Activated CD4-positive, alpha-beta T cell treated with anti-CD3 and anti-CD28 coated beads, Interleukin-2, amount 10 ng/mL, durations not matched to agents 7 days and 5 days (primary cell): Measurements from ENCODE around the gene SCGB3A2. TPM values are rescaled to one million over a fixed set of nuclear protein-coding genes. Genes with fewer than 3 reads are reported as not detected.

ENCODE experiments used
- CTCF ChIA-PET: fragments of 350-600 bp; sonication (Branson Sonifier 250); formaldehyde crosslinking; loops from one replicate; lab custom pipeline; 2021; ENCODE audit warnings: antibody characterized with exemption; lab: Charles Lee
- POLR2A ChIA-PET: fragments of 350-600 bp; sonication (Branson Sonifier 250); formaldehyde crosslinking; loops from one replicate; lab custom pipeline; 2021; ENCODE audit warnings: antibody characterized with exemption; lab: Charles Lee
- DNase-seq: peaks from one replicate; pipeline ENCODE4 v3.0.0-alpha.2; 2020
- H3K27ac Mint-ChIP-seq: one replicate; pipeline ENCODE4 v1.8.0; 2021; ENCODE audit warnings: mild to moderate bottlenecking, moderate library complexity, mixed read lengths
- H3K27me3 Mint-ChIP-seq: one replicate; pipeline ENCODE4 v1.8.0; 2021; ENCODE audit warnings: mixed read lengths
- H3K36me3 Mint-ChIP-seq: one replicate; pipeline ENCODE4 v1.8.0; 2021; ENCODE audit warnings: low read depth, mixed read lengths
- H3K4me1 Mint-ChIP-seq: one replicate; pipeline ENCODE4 v1.8.0; 2021; ENCODE audit warnings: mixed read lengths
- H3K4me3 Mint-ChIP-seq: one replicate; pipeline ENCODE4 v1.8.0; 2021; ENCODE audit warnings: mild to moderate bottlenecking, moderate library complexity, mixed read lengths
- H3K9me3 Mint-ChIP-seq: one replicate; pipeline ENCODE4 v1.8.0; 2021; ENCODE audit warnings: mixed read lengths
- total RNA-seq, 2 experiments: library from RNA; stranded (reverse); gene quantifications; one replicate each; pipeline ENCODE4 v1.2.3, GENCODE V29; 2021

Gene SCGB3A2
- total RNA-seq, 2 experiments from 2014 or later = not detected

GRCh38 chr5:147895864-147896263 is 17.4 kb downstream of the SCGB3A2 start:
- Mint-ChIP-seq H3K27ac (no peak overlapping the region), H3K4me1 (no peaks in the 10 kb centered on the region), H3K36me3 (no peaks in the 10 kb centered on the region), H3K9me3 (no peaks in the 10 kb centered on the region), H3K4me3 (no peak overlapping the region), H3K27me3 (no peaks in the 10 kb centered on the region)
- POLR2A ChIA-PET = no interaction called here
- CTCF ChIA-PET = no interaction called here
- no peak for DNase-seq

GRCh38 chr5:147898875-147899401 is 20.4 kb downstream of the SCGB3A2 start:
- Mint-ChIP-seq H3K4me1 (no peaks in the 10 kb centered on the region), H3K4me3 (no peak overlapping the region), H3K27ac (no peak overlapping the region), H3K27me3 (no peaks in the 10 kb centered on the region), H3K9me3 (no peaks in the 10 kb centered on the region), H3K36me3 (no peaks in the 10 kb centered on the region)
- POLR2A ChIA-PET = no interaction called here
- no peak for DNase-seq
- CTCF ChIA-PET = no interaction called here

DNA sequence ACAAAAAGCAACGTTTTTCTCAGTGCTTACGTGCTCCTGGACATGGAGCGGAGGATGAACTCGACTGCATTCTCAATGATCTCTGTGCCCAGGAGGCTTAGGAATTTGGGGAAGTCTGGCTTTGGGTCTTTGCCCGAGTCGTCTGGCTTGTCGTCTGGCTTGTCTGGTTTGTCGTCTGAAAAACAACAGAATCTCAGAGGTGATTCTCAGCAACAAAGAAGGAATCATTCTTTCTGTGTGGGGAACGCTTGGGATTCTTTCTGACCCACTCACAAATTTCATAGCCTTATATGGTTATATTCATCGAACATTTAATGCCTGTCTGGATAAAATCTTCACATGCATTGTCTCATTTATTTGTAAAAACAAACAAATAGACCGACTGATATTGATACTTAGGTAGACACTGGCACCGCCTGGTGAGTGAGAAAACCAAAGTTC is 23.1 kb downstream of the SCGB3A2 start:
- no peaks in the 10 kb centered on the region for H3K36me3 Mint-ChIP-seq
- no peak overlapping the region for H3K27ac Mint-ChIP-seq
- no peak for DNase-seq
- H3K9me3 Mint-ChIP-seq = no peaks in the 10 kb centered on the region
- H3K27me3 Mint-ChIP-seq = peaks cover 2% of the 10 kb centered on the region
- no peaks in the 10 kb centered on the region for H3K4me1 Mint-ChIP-seq
- ChIA-PET CTCF (no interaction called here), POLR2A (no interaction called here)
- H3K4me3 Mint-ChIP-seq = no peak overlapping the region

DNA sequence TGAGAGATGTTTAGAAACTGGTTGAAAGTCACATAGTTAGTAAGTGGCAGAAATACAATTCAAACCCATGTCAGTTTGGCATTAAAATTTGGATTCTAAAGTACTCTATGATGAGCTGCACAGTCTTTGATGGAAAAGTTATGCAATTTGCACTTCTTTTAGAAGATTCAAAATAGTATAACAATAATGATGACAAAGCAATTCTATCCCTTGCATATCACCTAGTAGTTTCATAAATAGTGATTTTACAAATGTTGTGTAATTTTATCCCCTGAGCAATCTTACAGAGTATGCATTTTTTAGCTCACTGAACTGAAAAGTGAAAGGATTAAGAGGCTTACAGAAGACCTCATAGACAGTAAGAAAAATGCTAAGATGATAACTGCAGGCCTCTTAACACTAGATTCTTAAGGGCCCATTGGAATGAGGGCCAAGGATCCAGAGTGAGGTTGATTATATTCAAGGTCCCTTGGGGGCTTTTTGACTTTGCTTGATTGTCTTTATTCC is 24.2 kb downstream of the SCGB3A2 start:
- Mint-ChIP-seq H3K4me3 (no peak overlapping the region), H3K9me3 (no peaks in the 10 kb centered on the region), H3K27ac (no peak overlapping the region), H3K27me3 (peaks cover 2% of the 10 kb centered on the region), H3K4me1 (no peaks in the 10 kb centered on the region), H3K36me3 (no peaks in the 10 kb centered on the region)
- ChIA-PET POLR2A (no interaction called here), CTCF (no interaction called here)
- DNase-seq = no peak

- no peak overlapping the region for H3K27ac Mint-ChIP-seq
- peaks cover 2% of the 10 kb centered on the region for H3K27me3 Mint-ChIP-seq
- ChIA-PET POLR2A (no interaction called here), CTCF (no interaction called here)
- H3K9me3 Mint-ChIP-seq = no peaks in the 10 kb centered on the region
- no peak for DNase-seq
- no peak overlapping the region for H3K4me3 Mint-ChIP-seq
- no peaks in the 10 kb centered on the region for H3K4me1 Mint-ChIP-seq
- no peaks in the 10 kb centered on the region for H3K36me3 Mint-ChIP-seq
Measured at GRCh38 chr5:147904110-147904509, 25.6 kb downstream of the SCGB3A2 start.

GRCh38 chr5:147906326-147907095 is 28.0 kb downstream of the SCGB3A2 start, which contains the start of gene C5orf46:
Gene C5orf46, minus strand, starts transcription at chr5:147906538. Its CDS starts 37 bp downstream, at chr5:147906501.
- H3K27me3 Mint-ChIP-seq = peaks cover 2% of the 10 kb centered on the region
- H3K4me3 Mint-ChIP-seq = no peak within 1 kb of the TSS
- H3K9me3 Mint-ChIP-seq = no peaks in the 10 kb centered on the region
- CTCF ChIA-PET = no interaction called here
- DNase-seq = no peak
- no peaks in the 10 kb centered on the region for H3K4me1 Mint-ChIP-seq
- POLR2A ChIA-PET = no interaction called here
- no peaks in the 10 kb centered on the region for H3K36me3 Mint-ChIP-seq
- H3K27ac Mint-ChIP-seq = no peak within 1 kb of the TSS

DNA sequence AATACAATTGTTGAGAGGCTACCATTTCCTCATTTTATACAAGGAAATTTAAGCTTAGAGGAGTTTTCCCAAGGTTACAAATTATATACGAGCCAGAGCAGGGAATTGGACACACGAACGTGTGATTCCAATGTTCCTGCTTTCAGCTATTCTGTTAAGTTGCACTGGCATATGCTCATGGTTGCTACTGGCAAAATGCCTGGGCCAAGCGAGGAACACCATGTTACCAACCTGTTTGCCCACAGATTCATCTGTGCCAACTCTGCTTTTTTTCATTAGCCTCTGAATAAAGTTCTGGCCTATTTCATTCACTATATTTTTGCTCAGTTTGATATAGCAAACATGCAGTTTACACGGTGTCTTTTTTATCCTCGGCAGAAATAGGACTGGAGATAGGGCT is 32.9 kb downstream of the SCGB3A2 start:
- Mint-ChIP-seq H3K4me1 (no peaks in the 10 kb centered on the region), H3K4me3 (no peak overlapping the region), H3K27ac (no peak overlapping the region), H3K27me3 (peaks cover 3% of the 10 kb centered on the region), H3K36me3 (no peaks in the 10 kb centered on the region), H3K9me3 (no peaks in the 10 kb centered on the region)
- ChIA-PET CTCF (no interaction called here), POLR2A (no interaction called here)
- no peak for DNase-seq

DNA sequence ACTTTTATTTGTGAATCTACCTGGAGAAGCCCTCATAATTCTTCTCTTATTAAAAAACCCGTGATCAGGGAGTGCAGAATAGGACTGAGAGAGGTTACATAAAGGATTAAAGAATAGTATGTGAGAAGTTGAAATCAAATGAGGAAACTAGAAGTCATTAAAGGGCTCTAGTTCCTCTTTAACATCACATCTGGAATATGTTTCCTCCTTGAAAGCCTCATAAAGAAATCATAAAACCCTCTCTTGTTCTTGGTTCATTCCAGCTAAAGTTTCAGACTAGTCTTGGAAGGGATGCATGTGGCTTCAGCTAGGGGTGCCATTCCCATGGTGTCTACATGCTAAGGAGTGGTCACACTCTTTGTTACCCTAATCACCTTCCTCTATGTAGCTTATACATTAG is 33.5 kb downstream of the SCGB3A2 start:
- Mint-ChIP-seq H3K4me1 (no peaks in the 10 kb centered on the region), H3K27ac (no peak overlapping the region), H3K27me3 (peaks cover 3% of the 10 kb centered on the region), H3K4me3 (no peak overlapping the region), H3K36me3 (no peaks in the 10 kb centered on the region), H3K9me3 (no peaks in the 10 kb centered on the region)
- CTCF ChIA-PET = no interaction called here
- POLR2A ChIA-PET = no interaction called here
- DNase-seq = no peak

DNA sequence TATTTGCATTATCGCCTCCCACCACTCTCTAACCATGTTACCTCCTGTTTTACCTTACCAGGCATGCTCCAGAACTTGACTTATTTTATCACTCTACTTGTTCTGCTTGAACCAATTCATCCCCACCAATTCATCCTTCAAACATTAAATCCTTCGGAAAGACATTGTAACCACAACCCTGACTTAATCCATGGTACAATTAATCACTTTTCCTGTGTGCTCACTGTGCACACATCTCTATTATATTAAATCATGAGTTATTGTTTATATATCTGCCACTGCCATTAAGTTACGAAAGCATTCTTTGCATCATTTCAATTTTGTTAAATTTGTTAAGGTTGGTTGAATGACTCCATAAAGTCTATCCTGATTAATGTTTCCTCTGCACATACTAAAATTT is 35.3 kb downstream of the SCGB3A2 start:
- H3K27ac Mint-ChIP-seq = no peak overlapping the region
- no peak overlapping the region for H3K4me3 Mint-ChIP-seq
- POLR2A ChIA-PET = no interaction called here
- no peak for DNase-seq
- no peaks in the 10 kb centered on the region for H3K9me3 Mint-ChIP-seq
- peaks cover 3% of the 10 kb centered on the region for H3K27me3 Mint-ChIP-seq
- H3K4me1 Mint-ChIP-seq = no peaks in the 10 kb centered on the region
- H3K36me3 Mint-ChIP-seq = no peaks in the 10 kb centered on the region
- CTCF ChIA-PET = no interaction called here

- ChIA-PET CTCF (no interaction called here), POLR2A (no interaction called here)
- Mint-ChIP-seq H3K9me3 (no peaks in the 10 kb centered on the region), H3K4me3 (no peak overlapping the region), H3K36me3 (no peaks in the 10 kb centered on the region), H3K27ac (no peak overlapping the region), H3K4me1 (no peaks in the 10 kb centered on the region), H3K27me3 (no peaks in the 10 kb centered on the region)
- no peak for DNase-seq
Measured at GRCh38 chr5:147918101-147918685, 39.7 kb downstream of the SCGB3A2 start.

GRCh38 chr5:147918899-147919298 is 40.4 kb downstream of the SCGB3A2 start:
- DNase-seq = no peak
- ChIA-PET POLR2A (no interaction called here), CTCF (no interaction called here)
- Mint-ChIP-seq H3K36me3 (no peaks in the 10 kb centered on the region), H3K9me3 (no peaks in the 10 kb centered on the region), H3K4me3 (no peak overlapping the region), H3K27me3 (no peaks in the 10 kb centered on the region), H3K4me1 (no peaks in the 10 kb centered on the region), H3K27ac (no peak overlapping the region)

DNA sequence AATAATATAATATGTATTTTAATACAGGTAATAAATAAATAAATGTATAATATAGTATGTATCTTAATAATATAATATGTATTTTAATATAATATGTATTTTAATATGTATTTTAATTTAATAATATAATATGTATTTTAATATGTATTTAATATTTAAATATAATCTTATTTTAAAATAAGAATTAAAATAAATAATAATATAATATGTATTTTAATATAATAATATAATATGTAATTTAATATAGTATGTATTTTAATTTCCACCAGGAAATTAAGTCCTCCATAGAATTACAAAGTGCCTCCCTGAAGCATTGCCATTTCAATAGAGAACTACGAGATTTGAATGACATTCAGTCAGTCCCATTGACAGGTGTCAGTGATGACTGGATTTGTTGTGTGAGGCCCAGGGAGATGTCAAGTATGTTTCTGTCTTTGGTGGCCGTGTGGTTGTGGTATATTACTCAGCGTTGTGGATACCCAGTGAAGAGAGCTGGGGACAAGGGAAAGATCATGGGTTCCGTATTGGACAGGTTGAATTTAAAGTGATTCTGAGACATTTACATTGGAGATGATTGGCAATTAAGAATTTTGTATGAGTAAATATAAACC is 42.0 kb downstream of the SCGB3A2 start:
- Mint-ChIP-seq H3K27me3 (no peaks in the 10 kb centered on the region), H3K4me1 (no peaks in the 10 kb centered on the region), H3K9me3 (no peaks in the 10 kb centered on the region), H3K4me3 (no peak overlapping the region), H3K27ac (no peak overlapping the region), H3K36me3 (no peaks in the 10 kb centered on the region)
- ChIA-PET CTCF (no interaction called here), POLR2A (no interaction called here)
- DNase-seq = no peak

GRCh38 chr5:147921136-147921535 is 42.6 kb downstream of the SCGB3A2 start:
- Mint-ChIP-seq H3K4me3 (no peak overlapping the region), H3K9me3 (no peaks in the 10 kb centered on the region), H3K27ac (no peak overlapping the region), H3K27me3 (no peaks in the 10 kb centered on the region), H3K4me1 (no peaks in the 10 kb centered on the region), H3K36me3 (no peaks in the 10 kb centered on the region)
- POLR2A ChIA-PET = no interaction called here
- no peak for DNase-seq
- CTCF ChIA-PET = no interaction called here
